ENCODE results near the gene PITX1. TPM values are rescaled to one million over a fixed set of nuclear protein-coding genes. Genes with fewer than 3 reads are reported as not detected.

PITX1 gene
- total RNA-seq, 1 donor from 2014 or later: not detected

GRCh38 chr5:135013947-135014570, 20.0 kb downstream of the PITX1 start:
- peaks cover 2% of the 10 kb centered on the region for H3K27me3 ChIP-seq (ENCODE audit: control insufficient read depth, insufficient read depth, low read length)
- TF ChIP-seq, protein P1, sequence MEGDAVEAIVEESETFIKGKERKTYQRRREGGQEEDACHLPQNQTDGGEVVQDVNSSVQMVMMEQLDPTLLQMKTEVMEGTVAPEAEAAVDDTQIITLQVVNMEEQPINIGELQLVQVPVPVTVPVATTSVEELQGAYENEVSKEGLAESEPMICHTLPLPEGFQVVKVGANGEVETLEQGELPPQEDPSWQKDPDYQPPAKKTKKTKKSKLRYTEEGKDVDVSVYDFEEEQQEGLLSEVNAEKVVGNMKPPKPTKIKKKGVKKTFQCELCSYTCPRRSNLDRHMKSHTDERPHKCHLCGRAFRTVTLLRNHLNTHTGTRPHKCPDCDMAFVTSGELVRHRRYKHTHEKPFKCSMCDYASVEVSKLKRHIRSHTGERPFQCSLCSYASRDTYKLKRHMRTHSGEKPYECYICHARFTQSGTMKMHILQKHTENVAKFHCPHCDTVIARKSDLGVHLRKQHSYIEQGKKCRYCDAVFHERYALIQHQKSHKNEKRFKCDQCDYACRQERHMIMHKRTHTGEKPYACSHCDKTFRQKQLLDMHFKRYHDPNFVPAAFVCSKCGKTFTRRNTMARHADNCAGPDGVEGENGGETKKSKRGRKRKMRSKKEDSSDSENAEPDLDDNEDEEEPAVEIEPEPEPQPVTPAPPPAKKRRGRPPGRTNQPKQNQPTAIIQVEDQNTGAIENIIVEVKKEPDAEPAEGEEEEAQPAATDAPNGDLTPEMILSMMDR (IDR thresholded peaks at IDR 0.05; ENCODE audit: insufficient read depth, low read length, poor library complexity, severe bottlenecking): no peak
- H3K4me3 ChIP-seq (ENCODE audit: low read depth, low read length): no peak overlapping the region
- no peaks in the 10 kb centered on the region for H3K36me3 ChIP-seq (ENCODE audit: control insufficient read depth, insufficient read depth, low read length)
- no peak for DNase-seq (ENCODE audit: low read depth)

DNA sequence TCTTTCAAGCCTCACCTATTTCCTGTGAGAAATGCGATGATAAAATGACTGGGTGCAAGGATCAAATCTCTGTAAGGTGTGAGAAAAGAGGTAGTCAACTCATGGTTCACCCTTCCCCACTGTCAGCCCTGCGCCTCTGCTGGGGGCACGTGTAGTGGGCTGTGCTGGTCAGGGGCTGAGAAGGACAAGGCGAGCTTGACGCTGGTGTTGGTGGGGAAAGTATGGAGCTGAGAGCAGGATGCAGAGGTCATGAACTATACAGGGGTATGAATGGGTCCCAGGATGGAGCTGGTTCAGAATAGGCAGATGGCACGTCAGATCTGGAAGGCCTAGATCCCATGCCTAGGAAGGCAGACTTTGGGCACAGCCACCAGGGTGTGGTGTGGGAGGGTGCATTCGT, 20.6 kb downstream of the PITX1 start:
- no peak for DNase-seq (ENCODE audit: low read depth)
- no peaks in the 10 kb centered on the region for H3K36me3 ChIP-seq (ENCODE audit: control insufficient read depth, insufficient read depth, low read length)
- H3K27me3 ChIP-seq (ENCODE audit: control insufficient read depth, insufficient read depth, low read length): peaks cover under 1% of the 10 kb centered on the region
- no peak overlapping the region for H3K4me3 ChIP-seq (ENCODE audit: low read depth, low read length)
- TF ChIP-seq, protein P1 (IDR thresholded peaks at IDR 0.05; ENCODE audit: insufficient read depth, low read length, poor library complexity, severe bottlenecking): no peak

DNA sequence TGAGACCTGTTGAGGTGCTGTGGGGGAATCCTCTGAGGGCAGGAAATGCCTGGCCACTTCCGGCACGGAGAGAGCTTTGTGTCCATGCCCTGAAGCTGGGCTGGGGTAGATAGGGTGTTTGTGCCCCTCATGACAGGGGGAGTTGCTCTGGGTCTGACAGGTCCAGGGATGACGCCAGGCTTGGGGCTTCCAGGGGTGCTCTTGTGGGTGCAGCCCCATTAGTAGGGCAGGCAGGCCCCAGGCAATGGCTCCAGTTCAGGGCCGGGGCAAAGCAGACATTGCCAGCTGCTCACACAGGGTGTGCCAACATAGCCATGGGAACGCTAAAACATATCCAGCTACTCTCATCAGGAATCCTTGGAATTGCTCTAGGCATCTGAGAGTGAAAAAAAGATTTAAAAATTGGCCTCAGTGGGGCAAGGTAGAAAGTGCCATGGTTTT, 21.1 kb downstream of the PITX1 start:
- Histone ChIP-seq H3K36me3 (ENCODE audit: control insufficient read depth, insufficient read depth, low read length) (no peaks in the 10 kb centered on the region), H3K4me3 (ENCODE audit: low read depth, low read length) (no peak overlapping the region), H3K27me3 (ENCODE audit: control insufficient read depth, insufficient read depth, low read length) (no peaks in the 10 kb centered on the region)
- DNase-seq (ENCODE audit: low read depth): no peak
- TF ChIP-seq, protein P1 (IDR thresholded peaks at IDR 0.05; ENCODE audit: insufficient read depth, low read length, poor library complexity, severe bottlenecking): no peak

DNA sequence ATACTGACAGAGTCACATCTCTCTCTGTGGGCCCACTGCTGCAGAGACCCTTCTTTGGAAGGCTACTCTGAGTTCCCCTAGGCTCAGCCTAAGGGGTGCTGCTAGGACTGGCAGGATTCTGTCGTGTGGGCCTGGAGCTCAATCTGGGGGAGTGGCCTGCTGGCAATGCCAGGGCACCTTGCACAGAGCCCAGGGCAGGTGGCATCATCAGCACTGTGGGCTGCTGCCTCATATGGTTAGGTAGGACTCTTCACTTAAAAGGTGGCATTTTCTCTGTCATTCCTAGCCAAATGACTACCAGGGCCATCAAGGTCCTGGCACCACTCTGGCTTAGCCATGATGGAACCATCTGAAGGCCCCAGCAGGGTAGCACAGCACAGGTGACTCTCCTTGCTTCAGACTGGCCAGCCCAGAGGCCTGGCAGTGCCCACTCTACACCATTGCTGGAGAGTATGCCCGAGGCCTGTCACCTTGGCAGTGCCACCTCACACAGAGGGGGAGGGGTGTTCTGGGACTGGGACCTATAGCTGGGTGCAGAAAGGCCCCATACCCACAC, 21.9 kb downstream of the PITX1 start:
- Histone ChIP-seq H3K4me3 (ENCODE audit: low read depth, low read length) (no peak overlapping the region), H3K27me3 (ENCODE audit: control insufficient read depth, insufficient read depth, low read length) (no peaks in the 10 kb centered on the region), H3K36me3 (ENCODE audit: control insufficient read depth, insufficient read depth, low read length) (no peaks in the 10 kb centered on the region)
- TF ChIP-seq, protein P1 (IDR thresholded peaks at IDR 0.05; ENCODE audit: insufficient read depth, low read length, poor library complexity, severe bottlenecking): no peak
- DNase-seq (ENCODE audit: low read depth): no peak

DNA sequence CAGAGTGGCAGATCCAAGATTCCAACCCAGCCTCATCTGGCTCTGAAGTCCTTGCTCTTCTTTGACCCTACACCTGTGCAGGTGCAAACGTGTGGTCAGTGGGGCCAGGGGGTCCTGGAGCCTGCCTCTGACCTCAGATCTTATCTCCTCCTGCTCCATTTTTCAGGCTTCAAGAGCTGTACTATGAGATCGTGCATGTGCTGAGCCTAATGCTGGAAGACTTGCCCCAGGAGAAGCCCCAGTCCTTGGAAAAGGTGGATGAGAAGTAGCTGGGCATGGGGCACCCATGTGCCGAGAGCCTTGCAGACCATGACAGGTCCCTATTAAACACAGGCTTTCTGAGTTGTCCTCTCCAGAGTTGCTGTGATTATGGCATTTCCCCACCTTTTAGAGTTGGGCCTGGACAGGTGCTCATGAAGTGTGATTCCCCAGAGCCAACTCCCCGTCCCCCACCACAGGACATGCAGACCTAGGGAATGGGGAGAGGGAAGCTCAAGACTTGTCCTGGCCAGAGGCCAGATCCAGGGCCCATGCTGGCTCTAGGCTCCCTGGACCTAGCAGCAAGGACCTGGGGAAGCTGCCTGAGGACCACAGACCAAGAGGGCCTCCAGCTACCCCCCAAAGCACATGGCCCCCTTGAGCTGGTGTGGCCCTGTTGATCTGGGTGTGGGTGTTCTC, 22.5 kb downstream of the PITX1 start:
- Histone ChIP-seq H3K27me3 (ENCODE audit: control insufficient read depth, insufficient read depth, low read length) (no peaks in the 10 kb centered on the region), H3K4me3 (ENCODE audit: low read depth, low read length) (no peak overlapping the region), H3K36me3 (ENCODE audit: control insufficient read depth, insufficient read depth, low read length) (no peaks in the 10 kb centered on the region)
- TF ChIP-seq, protein P1 (IDR thresholded peaks at IDR 0.05; ENCODE audit: insufficient read depth, low read length, poor library complexity, severe bottlenecking): no peak
- no peak for DNase-seq (ENCODE audit: low read depth)
